ENCODE data around the gene DIRAS1. TPM values are rescaled to one million over a fixed set of nuclear protein-coding genes. Genes with fewer than 3 reads are reported as not detected.

The DIRAS1 gene
- total and polyA plus RNA-seq, 2 donors (not counting 1 experiment from before 2014, with no cell fraction given) = 5.2 to 19.0 TPM

- H3K27me3 ChIP-seq (ENCODE audit: control insufficient read depth, insufficient read depth, low read length) = no peaks in the 10 kb centered on the region
- H3K4me3 ChIP-seq (replicated peaks in 1 of 4; ENCODE audit: control extremely low read depth in 1 of 4, insufficient read depth in 1 of 4, low read depth in 3 of 4, low read length in 4 of 4) = no peak overlapping the region
- peaks cover 23% of the 10 kb centered on the region for H3K36me3 ChIP-seq (ENCODE audit: control insufficient read depth, insufficient read depth, low read length)
- H3K4me2 ChIP-seq (ENCODE audit: extremely low read depth, insufficient read depth, low read length) = no peak overlapping the region
- H3K9ac ChIP-seq (ENCODE audit: insufficient read depth, low read length) = no peak overlapping the region
- no peaks in the 10 kb centered on the region for H3K79me2 ChIP-seq (ENCODE audit: control insufficient read depth, insufficient read depth, low read length)
- H2AFZ ChIP-seq (ENCODE audit: low read length) = no peak overlapping the region
- H4K20me1 ChIP-seq (ENCODE audit: control insufficient read depth, extremely low read depth, insufficient read depth, low read length) = no peaks in the 10 kb centered on the region
- DNase-seq (ENCODE audit: low read depth in 2 of 2) = no peak
- H3K4me1 ChIP-seq (ENCODE audit: control insufficient read depth, extremely low read depth, insufficient read depth, low read length) = no peaks in the 10 kb centered on the region
- no peaks in the 10 kb centered on the region for H3K9me3 ChIP-seq (ENCODE audit: control insufficient read depth, insufficient read depth, low read depth, low read length)
- TF ChIP-seq EZH2 (IDR thresholded peaks at IDR 0.05; ENCODE audit: low read length, missing control alignments) (no peak), CTCF (conservative IDR thresholded peaks at IDR 0.05 in 1 of 2, IDR thresholded peaks at IDR 0.05 in 1 of 2; ENCODE audit: low read depth in 1 of 2, low read length in 2 of 2) (no peak)
- no peak overlapping the region for H3K27ac ChIP-seq (ENCODE audit: insufficient read depth, low read length)
Measured at GRCh38 chr19:2755448-2755705, 34.2 kb upstream of the DIRAS1 start.

GRCh38 chr19:2754659-2755447 is 33.7 kb upstream of the DIRAS1 start:
- Histone ChIP-seq H3K4me2 (ENCODE audit: extremely low read depth, insufficient read depth, low read length) (no peak overlapping the region), H3K4me1 (ENCODE audit: control insufficient read depth, extremely low read depth, insufficient read depth, low read length) (no peaks in the 10 kb centered on the region), H3K79me2 (ENCODE audit: control insufficient read depth, insufficient read depth, low read length) (no peaks in the 10 kb centered on the region), H3K9me3 (ENCODE audit: control insufficient read depth, insufficient read depth, low read depth, low read length) (no peaks in the 10 kb centered on the region), H2AFZ (ENCODE audit: low read length) (no peak overlapping the region), H3K27ac (ENCODE audit: insufficient read depth, low read length) (no peak overlapping the region), H4K20me1 (ENCODE audit: control insufficient read depth, extremely low read depth, insufficient read depth, low read length) (no peaks in the 10 kb centered on the region), H3K36me3 (ENCODE audit: control insufficient read depth, insufficient read depth, low read length) (peaks cover 23% of the 10 kb centered on the region), H3K4me3 (replicated peaks in 1 of 4; ENCODE audit: control extremely low read depth in 1 of 4, insufficient read depth in 1 of 4, low read depth in 3 of 4, low read length in 4 of 4) (no peak overlapping the region), H3K27me3 (ENCODE audit: control insufficient read depth, insufficient read depth, low read length) (no peaks in the 10 kb centered on the region), H3K9ac (ENCODE audit: insufficient read depth, low read length) (no peak overlapping the region)
- DNase-seq (ENCODE audit: low read depth in 2 of 2) = no peak
- TF ChIP-seq EZH2 (IDR thresholded peaks at IDR 0.05; ENCODE audit: low read length, missing control alignments) (no peak), CTCF (conservative IDR thresholded peaks at IDR 0.05 in 1 of 2, IDR thresholded peaks at IDR 0.05 in 1 of 2; ENCODE audit: low read depth in 1 of 2, low read length in 2 of 2) (no peak)

GRCh38 chr19:2751438-2751830 is 30.3 kb upstream of the DIRAS1 start:
- Histone ChIP-seq H3K79me2 (ENCODE audit: control insufficient read depth, insufficient read depth, low read length) (no peaks in the 10 kb centered on the region), H3K27me3 (ENCODE audit: control insufficient read depth, insufficient read depth, low read length) (no peaks in the 10 kb centered on the region), H3K4me3 (replicated peaks in 1 of 4; ENCODE audit: control extremely low read depth in 1 of 4, insufficient read depth in 1 of 4, low read depth in 3 of 4, low read length in 4 of 4) (no peak overlapping the region), H2AFZ (ENCODE audit: low read length) (no peak overlapping the region), H3K36me3 (ENCODE audit: control insufficient read depth, insufficient read depth, low read length) (peaks cover 10% of the 10 kb centered on the region), H3K4me1 (ENCODE audit: control insufficient read depth, extremely low read depth, insufficient read depth, low read length) (no peaks in the 10 kb centered on the region), H3K9ac (ENCODE audit: insufficient read depth, low read length) (no peak overlapping the region), H4K20me1 (ENCODE audit: control insufficient read depth, extremely low read depth, insufficient read depth, low read length) (no peaks in the 10 kb centered on the region), H3K27ac (ENCODE audit: insufficient read depth, low read length) (no peak overlapping the region), H3K4me2 (ENCODE audit: extremely low read depth, insufficient read depth, low read length) (no peak overlapping the region), H3K9me3 (ENCODE audit: control insufficient read depth, insufficient read depth, low read depth, low read length) (no peaks in the 10 kb centered on the region)
- no peak for DNase-seq (ENCODE audit: low read depth in 2 of 2)
- TF ChIP-seq EZH2 (IDR thresholded peaks at IDR 0.05; ENCODE audit: low read length, missing control alignments) (no peak), CTCF (conservative IDR thresholded peaks at IDR 0.05 in 1 of 2, IDR thresholded peaks at IDR 0.05 in 1 of 2; ENCODE audit: low read depth in 1 of 2, low read length in 2 of 2) (no peak)

Measured in fibroblast of lung (primary cell).